Upper lobe of right lung (tissue), 1 donor: ENCODE data around the gene FOXP1. TPM values are rescaled to one million over a fixed set of nuclear protein-coding genes. Genes with fewer than 3 reads are reported as not detected.
A peak's percentile ranks its signal among the peaks of the same experiment; 100 is the strongest.
"Not testable (repeated sequence)": the region's sequence is repeated elsewhere in the genome, so short reads cannot be mapped to it uniquely, and the experiment has no call there.

Experiments
- ATAC-seq: fragments of 200-7000 bp; cut with Tn5 transposase; one replicate; pipeline ENCODE4 v1.9.1; 2020; ENCODE audit warnings: mild to moderate bottlenecking, moderate library complexity
- DNase-seq: peaks from one replicate; pipeline ENCODE4 v3.0.0-alpha.2; 2020
- H3K27ac ChIP-seq: fragments of 200-600 bp; one replicate; pipeline ENCODE4 v1.8.0; 2022
- H3K27me3 ChIP-seq: fragments of 200-600 bp; one replicate; pipeline ENCODE4 v1.8.0; 2022; ENCODE audit warnings: mild to moderate bottlenecking
- H3K36me3 ChIP-seq: fragments of 200-600 bp; one replicate; pipeline ENCODE4 v1.8.0; 2022
- H3K4me1 ChIP-seq: fragments of 200-600 bp; one replicate; pipeline ENCODE4 v1.8.0; 2022
- H3K4me3 ChIP-seq: fragments of 200-600 bp; one replicate; pipeline ENCODE4 v1.8.0; 2022; ENCODE audit warnings: mild to moderate bottlenecking
- H3K9me3 ChIP-seq: fragments of 200-600 bp; one replicate; pipeline ENCODE4 v1.8.0; 2022
- intact Hi-C: fragments of 100-400 bp; cut with DNase I; formaldehyde crosslinking; loops from one replicate; pipeline ENCODE4 v1.11.0; 2022
- total RNA-seq: library from RNA; stranded (reverse); fragmentation: NEBNext Ultra II Directional; extraction: Animal tissue kit (Norgen Biotek cat#: 25700); gene quantifications from one replicate; pipeline ENCODE4 v1.2.1, GENCODE V29; 2021
- TF ChIP-seq, protein P1 (sequence below): fragments of 200-600 bp; IDR thresholded peaks from one replicate; pipeline ENCODE4 v1.8.0; 2022; ENCODE audit warnings: antibody characterized with exemption
- donor health status: DM: no; HTN: yes; CAD: no; lungs with severe emphysema.

Gene FOXP1
- total RNA-seq, 1 donor from 2014 or later = 140 TPM

DNA sequence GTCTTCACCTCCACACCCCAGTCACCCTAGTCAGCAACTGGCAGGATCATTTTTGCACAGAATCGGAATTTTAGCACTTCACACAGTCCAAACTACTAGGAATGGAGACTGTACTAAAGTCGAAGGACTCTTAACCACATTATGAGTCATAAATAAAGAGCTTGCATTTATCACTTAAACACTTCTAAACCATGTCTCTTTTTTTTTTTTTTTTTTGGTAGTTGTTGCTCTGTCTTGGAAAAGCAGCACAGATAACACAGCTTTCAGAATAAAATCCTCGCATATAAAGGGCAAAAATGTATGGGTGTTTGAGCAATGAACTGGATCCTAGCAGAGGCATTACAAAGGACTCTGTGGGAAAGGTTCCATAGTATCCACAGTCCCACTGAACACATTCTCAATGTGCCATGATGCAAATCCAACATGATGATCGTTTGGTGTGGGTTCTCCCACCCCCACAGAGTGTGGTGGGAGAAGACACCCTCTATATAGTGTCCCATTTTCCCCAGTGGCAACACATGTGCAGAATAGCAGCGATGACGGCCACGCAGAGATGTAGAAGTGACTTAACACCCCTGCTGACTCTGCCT lies 47.1 kb downstream of the FOXP1 start:
- peaks cover 34% of the 10 kb centered on the region for H3K4me1 ChIP-seq
- no peaks in the 10 kb centered on the region for H3K9me3 ChIP-seq
- intact Hi-C loops = no loop called here
- no peak overlapping the region for H3K27ac ChIP-seq
- ATAC-seq = no peak
- TF ChIP-seq, protein P1, sequence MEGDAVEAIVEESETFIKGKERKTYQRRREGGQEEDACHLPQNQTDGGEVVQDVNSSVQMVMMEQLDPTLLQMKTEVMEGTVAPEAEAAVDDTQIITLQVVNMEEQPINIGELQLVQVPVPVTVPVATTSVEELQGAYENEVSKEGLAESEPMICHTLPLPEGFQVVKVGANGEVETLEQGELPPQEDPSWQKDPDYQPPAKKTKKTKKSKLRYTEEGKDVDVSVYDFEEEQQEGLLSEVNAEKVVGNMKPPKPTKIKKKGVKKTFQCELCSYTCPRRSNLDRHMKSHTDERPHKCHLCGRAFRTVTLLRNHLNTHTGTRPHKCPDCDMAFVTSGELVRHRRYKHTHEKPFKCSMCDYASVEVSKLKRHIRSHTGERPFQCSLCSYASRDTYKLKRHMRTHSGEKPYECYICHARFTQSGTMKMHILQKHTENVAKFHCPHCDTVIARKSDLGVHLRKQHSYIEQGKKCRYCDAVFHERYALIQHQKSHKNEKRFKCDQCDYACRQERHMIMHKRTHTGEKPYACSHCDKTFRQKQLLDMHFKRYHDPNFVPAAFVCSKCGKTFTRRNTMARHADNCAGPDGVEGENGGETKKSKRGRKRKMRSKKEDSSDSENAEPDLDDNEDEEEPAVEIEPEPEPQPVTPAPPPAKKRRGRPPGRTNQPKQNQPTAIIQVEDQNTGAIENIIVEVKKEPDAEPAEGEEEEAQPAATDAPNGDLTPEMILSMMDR = no peak
- no peaks in the 10 kb centered on the region for H3K27me3 ChIP-seq
- H3K4me3 ChIP-seq = no peak overlapping the region
- H3K36me3 ChIP-seq = no peaks in the 10 kb centered on the region
- DNase-seq = no peak

DNA sequence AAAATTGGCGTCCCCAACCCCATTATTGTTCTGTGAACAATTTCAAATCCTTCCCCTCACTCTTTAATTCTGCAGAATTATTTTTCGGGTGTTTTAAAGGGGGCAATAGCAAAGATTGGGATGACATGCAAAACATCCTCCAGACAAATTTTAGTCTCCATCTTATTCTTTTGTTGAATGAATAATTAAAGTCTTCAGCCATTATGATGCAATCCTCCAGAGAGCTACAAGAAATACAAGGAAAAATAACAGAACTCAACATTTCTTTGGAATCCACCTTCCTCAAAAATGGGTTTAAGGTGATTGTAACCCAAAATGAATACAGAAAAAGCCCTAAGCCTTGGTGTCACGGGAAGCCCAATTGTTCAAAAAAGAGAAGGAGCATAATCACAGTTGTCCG lies 49.9 kb downstream of the FOXP1 start:
- DNase-seq (no peak), ATAC-seq (no peak)
- intact Hi-C loops = no loop called here
- Histone ChIP-seq H3K27ac (peak overlapping the region; percentile 67), H3K9me3 (no peaks in the 10 kb centered on the region), H3K4me1 (peaks cover 27% of the 10 kb centered on the region), H3K27me3 (no peaks in the 10 kb centered on the region), H3K4me3 (no peak overlapping the region), H3K36me3 (no peaks in the 10 kb centered on the region)
- TF ChIP-seq, protein P1 = no peak

DNA sequence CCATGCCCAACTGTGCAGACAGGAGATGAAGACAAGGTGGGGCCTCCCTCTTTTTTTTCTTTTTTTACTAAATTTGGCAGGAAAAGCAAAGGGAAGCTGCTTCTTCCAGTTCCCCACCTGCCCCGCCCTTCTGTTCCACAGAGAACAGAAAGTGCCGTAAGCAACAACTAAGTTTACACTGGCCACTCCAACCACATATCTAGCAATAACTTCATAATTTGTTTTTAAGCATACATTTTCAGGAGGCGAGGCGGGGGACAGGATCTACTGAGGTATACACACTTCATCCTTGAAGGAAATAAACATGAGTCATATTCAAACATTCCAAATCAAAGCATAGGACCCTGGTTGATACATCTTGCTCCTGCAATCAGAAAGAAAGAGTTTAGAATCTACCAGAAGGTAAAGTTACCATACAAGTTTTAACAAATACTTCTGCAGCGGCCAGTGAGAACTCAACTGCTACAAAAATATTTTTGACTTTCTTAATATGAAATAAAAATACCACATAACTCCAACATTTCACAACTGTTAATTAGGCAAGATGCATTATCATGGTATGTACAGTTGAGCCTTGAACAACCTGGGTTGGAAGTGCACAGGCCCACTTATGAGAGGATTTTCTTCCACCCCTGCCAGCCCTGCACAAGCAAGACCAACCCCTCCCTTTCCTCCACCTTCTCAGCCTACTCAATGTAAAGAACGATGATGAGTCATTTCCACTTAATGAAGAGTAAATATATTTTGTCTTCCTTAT lies 50.7 kb downstream of the FOXP1 start:
- TF ChIP-seq, protein P1 = no peak
- ATAC-seq (peak; percentile 71), DNase-seq (no peak)
- peak overlapping the region; percentile 67 for H3K27ac ChIP-seq
- no peaks in the 10 kb centered on the region for H3K27me3 ChIP-seq
- no peak overlapping the region for H3K4me3 ChIP-seq
- H3K4me1 ChIP-seq = peaks cover 27% of the 10 kb centered on the region
- H3K9me3 ChIP-seq = no peaks in the 10 kb centered on the region
- intact Hi-C loops = no loop called here
- no peaks in the 10 kb centered on the region for H3K36me3 ChIP-seq

DNA sequence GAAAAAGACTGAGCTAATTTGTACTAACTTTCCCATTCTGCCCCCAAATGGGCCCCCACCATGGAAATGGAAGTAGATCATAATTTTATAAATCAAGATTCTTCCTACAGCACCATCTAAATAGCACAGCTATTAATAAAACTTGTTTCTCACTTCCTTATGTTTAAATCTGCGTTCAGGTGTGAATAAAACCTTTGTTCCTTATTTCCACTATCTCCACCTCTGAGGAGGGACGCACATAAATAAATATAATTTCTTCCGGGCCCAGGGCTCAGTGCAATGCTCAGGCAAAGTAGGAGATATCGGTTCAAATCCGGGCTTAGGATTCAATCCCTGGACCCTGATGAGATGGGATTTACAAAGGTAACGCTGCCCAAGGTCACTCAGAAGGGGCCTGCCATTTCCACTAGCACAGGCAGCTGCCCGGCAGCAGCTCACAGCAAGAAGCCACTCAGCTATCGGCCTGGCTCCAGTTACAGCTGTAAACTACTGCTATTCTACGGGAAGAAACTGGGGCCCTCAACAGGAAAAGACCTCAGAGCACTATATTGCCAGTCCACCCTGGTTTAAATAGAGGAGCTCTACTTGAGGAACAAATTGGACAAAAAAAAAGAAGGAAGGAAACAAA lies 52.5 kb downstream of the FOXP1 start:
- DNase-seq (no peak), ATAC-seq (no peak)
- H3K27me3 ChIP-seq = no peaks in the 10 kb centered on the region
- H3K4me3 ChIP-seq = no peak overlapping the region
- TF ChIP-seq, protein P1 = no peak
- H3K9me3 ChIP-seq = no peaks in the 10 kb centered on the region
- H3K36me3 ChIP-seq = no peaks in the 10 kb centered on the region
- intact Hi-C loops = no loop called here
- no peak overlapping the region for H3K27ac ChIP-seq
- H3K4me1 ChIP-seq = peaks cover 21% of the 10 kb centered on the region

DNA sequence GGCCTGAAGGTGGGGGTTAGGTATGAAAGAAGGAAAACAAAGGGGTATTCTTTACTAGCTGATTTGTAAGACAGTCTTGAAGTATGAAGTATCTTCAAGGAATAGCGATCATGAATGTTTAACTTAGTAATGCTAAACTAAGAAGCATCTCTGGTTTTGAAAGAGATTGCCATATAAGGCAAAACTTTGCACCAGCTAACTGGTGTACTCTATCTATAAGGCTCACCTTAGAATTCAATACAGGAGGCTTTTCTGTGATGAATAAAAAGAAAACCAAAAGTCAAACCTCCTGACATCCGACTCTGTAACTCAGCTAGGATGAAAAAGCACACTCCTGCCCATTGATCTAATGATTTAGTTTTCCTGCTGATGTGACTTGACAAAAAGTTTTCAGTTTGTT lies 54.7 kb downstream of the FOXP1 start:
- Histone ChIP-seq H3K4me3 (no peak overlapping the region), H3K27me3 (no peaks in the 10 kb centered on the region), H3K9me3 (no peaks in the 10 kb centered on the region), H3K27ac (no peak overlapping the region), H3K4me1 (peaks cover 20% of the 10 kb centered on the region), H3K36me3 (no peaks in the 10 kb centered on the region)
- intact Hi-C loops = no loop called here
- DNase-seq = no peak
- no peak for ATAC-seq
- TF ChIP-seq, protein P1 = no peak

DNA sequence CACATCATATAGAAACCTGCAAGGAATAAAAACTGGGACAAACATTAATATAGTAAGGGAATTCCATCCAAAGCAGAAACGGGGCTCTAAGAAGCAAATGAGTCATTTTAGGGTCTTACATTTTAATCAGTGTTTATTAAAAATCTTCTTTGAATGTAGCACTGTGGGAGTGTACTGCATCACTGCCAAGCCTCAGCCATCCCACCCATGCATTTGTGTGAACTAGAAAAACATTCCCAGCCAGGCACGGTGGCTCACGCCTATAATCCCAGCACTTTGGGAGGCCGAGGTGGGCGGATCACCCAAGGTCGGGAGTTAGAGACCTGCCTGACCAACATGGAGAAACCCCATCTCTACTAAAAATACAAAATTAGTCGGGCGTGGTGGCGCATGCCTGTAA lies 57.1 kb downstream of the FOXP1 start:
- intact Hi-C loops = not testable (repeated sequence)

More for the DNA sequence above, 57.1 kb downstream of the FOXP1 start:
- ATAC-seq, DNase-seq, H3K9me3 ChIP-seq, H3K4me3 ChIP-seq, H3K27me3 ChIP-seq, H3K27ac ChIP-seq, H3K4me1 ChIP-seq, H3K36me3 ChIP-seq: not testable (repeated sequence)
